HEK293 (cell line): ENCODE measurements around the gene TTC7B.
A peak's percentile ranks its signal among the peaks of the same experiment; 100 is the strongest.

Source experiments
- GFI1B ChIP-seq: fragments of 450-650 bp; formaldehyde crosslinking; IDR thresholded peaks from 2 replicates; pipeline ENCODE4 v1.5.1; 2016; ENCODE audit warnings: missing biosample characterization, missing genetic modification characterization
- HOXA7 ChIP-seq: sonication (generic); formaldehyde crosslinking; IDR thresholded peaks from 2 replicates; pipeline ENCODE4 v1.8.1; 2022; ENCODE audit warnings: missing genetic modification reagents, borderline replicate concordance
- KLF16 ChIP-seq: fragments of 450-650 bp; formaldehyde crosslinking; IDR thresholded peaks from 2 replicates; pipeline ENCODE4 v1.5.1; 2017; ENCODE audit warnings: missing biosample characterization, missing genetic modification characterization
- PBX3 ChIP-seq: sonication (generic); formaldehyde crosslinking; IDR thresholded peaks from 2 replicates; pipeline ENCODE4 v1.8.1; 2022; ENCODE audit warnings: mild to moderate bottlenecking, moderate library complexity, missing genetic modification reagents
- RBAK ChIP-seq: fragments of 450-650 bp; formaldehyde crosslinking; IDR thresholded peaks from 2 replicates; pipeline ENCODE4 v1.5.1; 2016; ENCODE audit warnings: missing biosample characterization, missing genetic modification characterization
- REPIN1 ChIP-seq: fragments of 450-650 bp; formaldehyde crosslinking; IDR thresholded peaks from 2 replicates; pipeline ENCODE4 v1.5.1; 2017; ENCODE audit warnings: missing biosample characterization, missing genetic modification characterization, low read depth
- SCRT1 ChIP-seq: fragments of 450-650 bp; formaldehyde crosslinking; IDR thresholded peaks from 2 replicates; pipeline ENCODE4 v1.5.1; 2016; ENCODE audit warnings: missing biosample characterization, missing genetic modification characterization, borderline replicate concordance
- YY1 ChIP-seq: fragments of 450-650 bp; formaldehyde crosslinking; IDR thresholded peaks from 2 replicates; pipeline ENCODE4 v1.5.1; 2018; ENCODE audit warnings: missing biosample characterization, missing genetic modification characterization
- ZEB2 ChIP-seq: fragments of 450-650 bp; formaldehyde crosslinking; IDR thresholded peaks from 2 replicates; pipeline ENCODE4 v1.5.1; 2016; ENCODE audit warnings: missing biosample characterization, missing genetic modification characterization
- ZFHX2 ChIP-seq: fragments of 450-650 bp; formaldehyde crosslinking; conservative IDR thresholded peaks from 2 replicates; pipeline ENCODE4 v1.5.1; 2016; ENCODE audit warnings: missing biosample characterization, missing genetic modification characterization
- ZFP37 ChIP-seq: fragments of 450-650 bp; formaldehyde crosslinking; IDR thresholded peaks from 2 replicates; pipeline ENCODE4 v1.5.1; 2016; ENCODE audit warnings: missing biosample characterization, missing genetic modification characterization
- ZNF10 ChIP-seq: fragments of 450-650 bp; formaldehyde crosslinking; IDR thresholded peaks from 2 replicates; pipeline ENCODE4 v1.5.1; 2017; ENCODE audit warnings: missing biosample characterization, missing genetic modification characterization
- ZNF157 ChIP-seq: fragments of 450-650 bp; formaldehyde crosslinking; IDR thresholded peaks from 2 replicates; pipeline ENCODE4 v1.5.1; 2016; ENCODE audit warnings: missing biosample characterization, missing genetic modification characterization
- ZNF184 ChIP-seq: fragments of 450-650 bp; IDR thresholded peaks from 2 replicates; pipeline ENCODE4 v1.5.1; 2018; ENCODE audit warnings: missing biosample characterization, mild to moderate bottlenecking, missing genetic modification characterization
- ZNF248 ChIP-seq: fragments of 450-650 bp; formaldehyde crosslinking; IDR thresholded peaks from 2 replicates; pipeline ENCODE4 v1.5.1; 2017; ENCODE audit warnings: missing biosample characterization, missing genetic modification characterization
- ZNF266 ChIP-seq: fragments of 450-650 bp; formaldehyde crosslinking; IDR thresholded peaks from 2 replicates; pipeline ENCODE4 v1.5.1; 2016; ENCODE audit warnings: missing biosample characterization, missing genetic modification characterization, low read depth
- ZNF292 ChIP-seq: fragments of 450-650 bp; formaldehyde crosslinking; IDR thresholded peaks from 2 replicates; pipeline ENCODE4 v1.5.1; 2016; ENCODE audit warnings: low read depth, missing biosample characterization, missing genetic modification characterization, borderline replicate concordance
- ZNF324 ChIP-seq: fragments of 450-650 bp; formaldehyde crosslinking; IDR thresholded peaks from 2 replicates; pipeline ENCODE4 v1.5.1; 2016; ENCODE audit warnings: missing biosample characterization, missing genetic modification characterization
- ZNF350 ChIP-seq: fragments of 450-650 bp; formaldehyde crosslinking; IDR thresholded peaks from 2 replicates; pipeline ENCODE4 v1.5.0; 2017; ENCODE audit warnings: missing biosample characterization, mild to moderate bottlenecking, missing genetic modification characterization
- ZNF394 ChIP-seq: fragments of 450-650 bp; formaldehyde crosslinking; IDR thresholded peaks from 2 replicates; pipeline ENCODE4 v1.5.1; 2016; ENCODE audit warnings: missing biosample characterization, missing genetic modification characterization, mild to moderate bottlenecking, moderate library complexity, borderline replicate concordance
- ZNF514 ChIP-seq: fragments of 450-650 bp; formaldehyde crosslinking; IDR thresholded peaks from 2 replicates; pipeline ENCODE4 v1.5.1; 2016; ENCODE audit warnings: missing biosample characterization, missing genetic modification characterization
- ZNF548 ChIP-seq: fragments of 450-650 bp; formaldehyde crosslinking; IDR thresholded peaks from 2 replicates; pipeline ENCODE4 v1.5.1; 2016; ENCODE audit warnings: missing biosample characterization, missing genetic modification characterization
- ZNF549 ChIP-seq: fragments of 450-650 bp; IDR thresholded peaks from 2 replicates; pipeline ENCODE4 v1.5.1; 2018; ENCODE audit warnings: missing biosample characterization, missing genetic modification characterization, mild to moderate bottlenecking, inconsistent platforms, moderate library complexity
- ZNF596 ChIP-seq: fragments of 450-650 bp; IDR thresholded peaks from 2 replicates; pipeline ENCODE4 v1.5.0; 2018; ENCODE audit warnings: missing biosample characterization, mild to moderate bottlenecking, missing genetic modification characterization, moderate library complexity
- ZNF600 ChIP-seq: fragments of 450-650 bp; formaldehyde crosslinking; IDR thresholded peaks from 2 replicates; pipeline ENCODE4 v1.5.1; 2016; ENCODE audit warnings: missing biosample characterization, missing genetic modification characterization
- ZNF621 ChIP-seq: fragments of 450-650 bp; formaldehyde crosslinking; IDR thresholded peaks from 2 replicates; pipeline ENCODE4 v1.5.1; 2017; ENCODE audit warnings: missing biosample characterization, missing genetic modification characterization
- ZNF629 ChIP-seq: fragments of 450-650 bp; formaldehyde crosslinking; IDR thresholded peaks from 2 replicates; pipeline ENCODE4 v1.5.1; 2017; ENCODE audit warnings: missing biosample characterization, missing genetic modification characterization
- ZNF747 ChIP-seq: fragments of 450-650 bp; formaldehyde crosslinking; IDR thresholded peaks from 2 replicates; pipeline ENCODE4 v1.5.1; 2016; ENCODE audit warnings: missing biosample characterization, missing genetic modification characterization
- ZNF76 ChIP-seq: fragments of 450-650 bp; formaldehyde crosslinking; IDR thresholded peaks from 2 replicates; pipeline ENCODE4; 2016; ENCODE audit warnings: low read depth, missing biosample characterization, missing genetic modification characterization, borderline replicate concordance
- ZNF768 ChIP-seq: fragments of 450-650 bp; formaldehyde crosslinking; IDR thresholded peaks from 2 replicates; pipeline ENCODE4 v1.5.1; 2018; ENCODE audit warnings: missing biosample characterization, mild to moderate bottlenecking, missing genetic modification characterization
- ZNF776 ChIP-seq: fragments of 450-650 bp; formaldehyde crosslinking; IDR thresholded peaks from 2 replicates; pipeline ENCODE4 v1.5.0; 2017; ENCODE audit warnings: missing biosample characterization, missing genetic modification characterization, borderline replicate concordance
- ZNF791 ChIP-seq: fragments of 450-650 bp; formaldehyde crosslinking; IDR thresholded peaks from 2 replicates; pipeline ENCODE4 v1.5.1; 2016; ENCODE audit warnings: missing biosample characterization, missing genetic modification characterization
- ZNF837 ChIP-seq: fragments of 450-650 bp; formaldehyde crosslinking; IDR thresholded peaks from 2 replicates; pipeline ENCODE4 v1.5.1; 2016; ENCODE audit warnings: missing biosample characterization, missing genetic modification characterization
- TF ChIP-seq, protein P1 (sequence below): fragments of 450-650 bp; formaldehyde crosslinking; IDR thresholded peaks from 2 replicates; pipeline ENCODE4 v1.5.1; 2017; ENCODE audit warnings: missing biosample characterization, missing genetic modification characterization
- TF ChIP-seq, protein P2 (sequence below): fragments of 450-650 bp; formaldehyde crosslinking; IDR thresholded peaks from 2 replicates; pipeline ENCODE4 v1.5.1; 2016; ENCODE audit warnings: missing biosample characterization, missing genetic modification characterization, low read depth
- TF ChIP-seq, protein P3 (sequence below): fragments of 450-650 bp; formaldehyde crosslinking; IDR thresholded peaks from 2 replicates; pipeline ENCODE4 v1.5.0; 2017; ENCODE audit warnings: missing biosample characterization, missing genetic modification characterization, borderline replicate concordance

TTC7B gene

DNA sequence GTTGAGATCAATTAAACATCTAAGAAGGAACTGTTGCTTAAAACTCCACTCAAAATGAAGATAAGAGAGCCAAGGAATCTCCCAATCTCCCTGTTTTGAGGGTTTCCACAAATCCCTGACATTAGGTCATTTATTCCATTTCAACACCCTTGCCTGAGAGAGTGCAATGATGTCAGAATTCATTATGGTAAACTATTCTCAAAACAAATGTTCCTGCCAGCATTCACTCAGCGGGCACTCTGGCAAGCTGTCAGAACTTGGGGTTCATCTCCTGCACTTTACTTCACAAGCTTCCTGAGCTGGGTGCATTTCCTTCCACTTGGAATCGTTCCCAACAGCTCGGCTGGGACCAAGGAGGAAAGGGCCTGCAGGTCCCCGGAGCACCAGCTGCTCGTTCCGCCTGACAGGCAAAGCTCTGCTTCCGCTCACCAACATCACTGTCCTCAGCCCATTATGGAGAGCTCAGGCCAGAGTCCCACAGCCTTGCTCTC, 117.8 kb downstream of the TTC7B start (continued):
- TF ChIP-seq HOXA7 (CRISPR knock-in tag) (no peak), ZNF157 (tag by site-specific recombination) (no peak), ZNF10 (tag by site-specific recombination) (no peak), ZNF324 (tag by site-specific recombination) (no peak), YY1 (tag by site-specific recombination) (no peak), ZNF596 (tag by site-specific recombination) (no peak), KLF16 (tag by site-specific recombination) (no peak; the same call in 1 of the 2 replicates), ZNF184 (tag by site-specific recombination) (peak; percentile 65; the same call in 1 of the 2 replicates), RBAK (tag by site-specific recombination) (no peak), ZNF776 (tag by site-specific recombination) (no peak), SCRT1 (tag by site-specific recombination) (no peak), ZNF514 (tag by site-specific recombination) (no peak), ZNF266 (tag by site-specific recombination) (no peak), ZNF837 (tag by site-specific recombination) (no peak), ZNF350 (tag by site-specific recombination) (no peak), ZFHX2 (tag by site-specific recombination) (no peak), ZNF548 (no peak), ZNF791 (tag by site-specific recombination) (no peak), ZEB2 (tag by site-specific recombination) (peak; percentile 75), ZNF600 (tag by site-specific recombination) (peak; percentile 98), ZNF248 (tag by site-specific recombination) (no peak), REPIN1 (no peak), GFI1B (tag by site-specific recombination) (0 out of 2 replicates have a peak, but pooled peaks have one; percentile 28), PBX3 (CRISPR knock-in tag) (no peak), ZNF747 (tag by site-specific recombination) (no peak), ZNF629 (tag by site-specific recombination) (peak; percentile 92), ZNF621 (tag by site-specific recombination) (no peak), ZNF394 (tag by site-specific recombination) (no peak), ZNF768 (no peak), ZNF549 (tag by site-specific recombination) (no peak), ZNF76 (no peak), ZFP37 (tag by site-specific recombination) (no peak), ZNF292 (no peak)
- TF ChIP-seq, protein P1, sequence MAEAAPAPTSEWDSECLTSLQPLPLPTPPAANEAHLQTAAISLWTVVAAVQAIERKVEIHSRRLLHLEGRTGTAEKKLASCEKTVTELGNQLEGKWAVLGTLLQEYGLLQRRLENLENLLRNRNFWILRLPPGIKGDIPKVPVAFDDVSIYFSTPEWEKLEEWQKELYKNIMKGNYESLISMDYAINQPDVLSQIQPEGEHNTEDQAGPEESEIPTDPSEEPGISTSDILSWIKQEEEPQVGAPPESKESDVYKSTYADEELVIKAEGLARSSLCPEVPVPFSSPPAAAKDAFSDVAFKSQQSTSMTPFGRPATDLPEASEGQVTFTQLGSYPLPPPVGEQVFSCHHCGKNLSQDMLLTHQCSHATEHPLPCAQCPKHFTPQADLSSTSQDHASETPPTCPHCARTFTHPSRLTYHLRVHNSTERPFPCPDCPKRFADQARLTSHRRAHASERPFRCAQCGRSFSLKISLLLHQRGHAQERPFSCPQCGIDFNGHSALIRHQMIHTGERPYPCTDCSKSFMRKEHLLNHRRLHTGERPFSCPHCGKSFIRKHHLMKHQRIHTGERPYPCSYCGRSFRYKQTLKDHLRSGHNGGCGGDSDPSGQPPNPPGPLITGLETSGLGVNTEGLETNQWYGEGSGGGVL (tag by site-specific recombination): no peak; the same call in 1 of the 2 replicates
- TF ChIP-seq, protein P2, sequence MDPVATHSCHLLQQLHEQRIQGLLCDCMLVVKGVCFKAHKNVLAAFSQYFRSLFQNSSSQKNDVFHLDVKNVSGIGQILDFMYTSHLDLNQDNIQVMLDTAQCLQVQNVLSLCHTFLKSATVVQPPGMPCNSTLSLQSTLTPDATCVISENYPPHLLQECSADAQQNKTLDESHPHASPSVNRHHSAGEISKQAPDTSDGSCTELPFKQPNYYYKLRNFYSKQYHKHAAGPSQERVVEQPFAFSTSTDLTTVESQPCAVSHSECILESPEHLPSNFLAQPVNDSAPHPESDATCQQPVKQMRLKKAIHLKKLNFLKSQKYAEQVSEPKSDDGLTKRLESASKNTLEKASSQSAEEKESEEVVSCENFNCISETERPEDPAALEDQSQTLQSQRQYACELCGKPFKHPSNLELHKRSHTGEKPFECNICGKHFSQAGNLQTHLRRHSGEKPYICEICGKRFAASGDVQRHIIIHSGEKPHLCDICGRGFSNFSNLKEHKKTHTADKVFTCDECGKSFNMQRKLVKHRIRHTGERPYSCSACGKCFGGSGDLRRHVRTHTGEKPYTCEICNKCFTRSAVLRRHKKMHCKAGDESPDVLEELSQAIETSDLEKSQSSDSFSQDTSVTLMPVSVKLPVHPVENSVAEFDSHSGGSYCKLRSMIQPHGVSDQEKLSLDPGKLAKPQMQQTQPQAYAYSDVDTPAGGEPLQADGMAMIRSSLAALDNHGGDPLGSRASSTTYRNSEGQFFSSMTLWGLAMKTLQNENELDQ (tag by site-specific recombination): no peak
- TF ChIP-seq, protein P3, sequence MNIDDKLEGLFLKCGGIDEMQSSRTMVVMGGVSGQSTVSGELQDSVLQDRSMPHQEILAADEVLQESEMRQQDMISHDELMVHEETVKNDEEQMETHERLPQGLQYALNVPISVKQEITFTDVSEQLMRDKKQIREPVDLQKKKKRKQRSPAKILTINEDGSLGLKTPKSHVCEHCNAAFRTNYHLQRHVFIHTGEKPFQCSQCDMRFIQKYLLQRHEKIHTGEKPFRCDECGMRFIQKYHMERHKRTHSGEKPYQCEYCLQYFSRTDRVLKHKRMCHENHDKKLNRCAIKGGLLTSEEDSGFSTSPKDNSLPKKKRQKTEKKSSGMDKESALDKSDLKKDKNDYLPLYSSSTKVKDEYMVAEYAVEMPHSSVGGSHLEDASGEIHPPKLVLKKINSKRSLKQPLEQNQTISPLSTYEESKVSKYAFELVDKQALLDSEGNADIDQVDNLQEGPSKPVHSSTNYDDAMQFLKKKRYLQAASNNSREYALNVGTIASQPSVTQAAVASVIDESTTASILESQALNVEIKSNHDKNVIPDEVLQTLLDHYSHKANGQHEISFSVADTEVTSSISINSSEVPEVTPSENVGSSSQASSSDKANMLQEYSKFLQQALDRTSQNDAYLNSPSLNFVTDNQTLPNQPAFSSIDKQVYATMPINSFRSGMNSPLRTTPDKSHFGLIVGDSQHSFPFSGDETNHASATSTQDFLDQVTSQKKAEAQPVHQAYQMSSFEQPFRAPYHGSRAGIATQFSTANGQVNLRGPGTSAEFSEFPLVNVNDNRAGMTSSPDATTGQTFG: no peak
